Peyer's patch (tissue), 4 donors: Measurements from ENCODE around the gene TGM5. TPM values are rescaled to one million over a fixed set of nuclear protein-coding genes. Genes with fewer than 3 reads are reported as not detected.
A peak's percentile ranks its signal among the peaks of the same experiment; 100 is the strongest.

Source experiments
- DNase-seq, 3 donors: peaks; one replicate each; pipeline ENCODE4 v3.0.0-alpha.2; 2017 to 2019
- H3K27ac ChIP-seq, 4 donors: fragments of 200-600 bp; sonication (generic); one replicate each; pipeline ENCODE4 v1.5.1; 2016 to 2019
- H3K27me3 ChIP-seq, 2 donors: fragments of 200-600 bp; sonication (generic); one replicate each; pipeline ENCODE4 v1.5.1; 2019
- H3K36me3 ChIP-seq, 3 donors: fragments of 200-600 bp; sonication (generic); one replicate each; pipeline ENCODE4 v1.5.1; 2016 to 2019
- H3K4me1 ChIP-seq, 4 donors: fragments of 200-600 bp; sonication (generic); one replicate each; pipeline ENCODE4 v1.5.1; 2016 to 2019
- H3K4me3 ChIP-seq, 4 donors: fragments of 200-600 bp; sonication (generic); 1 replicate in 3 of 4; 2 replicates in 1 of 4; pipeline ENCODE4 v1.5.1; 2016 to 2019; ENCODE audit warnings: mild to moderate bottlenecking in 1 of 4
- H3K9me3 ChIP-seq, 4 donors: fragments of 200-600 bp; sonication (generic); one replicate each; pipeline ENCODE4 v1.5.1; 2016 to 2019; ENCODE audit warnings: mild to moderate bottlenecking in 1 of 4
- CTCF ChIP-seq, 6 experiments: fragments of 450-650 bp in 4 of 6; fragments of 200-600 bp in 2 of 6; sonication (generic) in 1 of 6; IDR thresholded peaks; one replicate each; pipeline ENCODE4 v1.5.1; 2017 to 2019; ENCODE audit warnings: antibody characterized with exemption in 6 of 6, mild to moderate bottlenecking in 3 of 6, moderate library complexity in 1 of 6
- POLR2A ChIP-seq, 2 donors: fragments of 450-650 bp; IDR thresholded peaks; one replicate each; pipeline ENCODE4 v1.5.1; 2017; ENCODE audit warnings: antibody characterized with exemption in 2 of 2, mild to moderate bottlenecking in 2 of 2, moderate library complexity in 2 of 2
- total RNA-seq, 4 donors: library from RNA; depleted of rRNA; stranded (reverse); fragments of >200 nt; gene quantifications; one replicate each; pipeline ENCODE4 v1.1.0, GENCODE V29; 2016

TGM5 gene
- total RNA-seq, 4 donors from 2014 or later, result not detected

DNA sequence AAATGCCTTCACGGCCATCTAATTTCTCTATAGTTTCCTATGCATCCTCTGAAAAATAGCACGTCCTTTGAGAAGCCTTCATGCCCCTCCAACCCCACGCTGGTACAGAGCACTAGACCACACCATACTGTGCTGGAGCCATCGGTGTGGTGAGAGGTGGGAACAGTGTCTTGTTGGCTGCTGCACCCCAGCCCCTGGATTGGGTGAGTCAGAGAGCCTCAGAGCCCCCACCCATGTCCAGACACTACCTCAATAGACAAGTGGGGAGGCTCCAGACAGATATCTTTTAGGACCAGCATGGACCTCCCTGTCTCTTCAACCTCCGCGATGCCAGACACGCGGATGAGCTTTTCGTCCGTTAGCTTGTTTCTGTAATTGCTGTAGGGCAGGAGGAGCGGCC lies 12.1 kb upstream of the TGM5 start:
- H3K27ac ChIP-seq, result no peak overlapping the region
- no peak overlapping the region for H3K4me3 ChIP-seq
- no peak for DNase-seq
- H3K27me3 ChIP-seq, result no peaks in the 10 kb centered on the region
- H3K4me1 ChIP-seq, result no peaks in the 10 kb centered on the region
- H3K36me3 ChIP-seq, result no peaks in the 10 kb centered on the region
- TF ChIP-seq POLR2A (IDR thresholded peaks at IDR 0.05) (no peak), CTCF (IDR thresholded peaks at IDR 0.05) (no peak)
- no peaks in the 10 kb centered on the region for H3K9me3 ChIP-seq

DNA sequence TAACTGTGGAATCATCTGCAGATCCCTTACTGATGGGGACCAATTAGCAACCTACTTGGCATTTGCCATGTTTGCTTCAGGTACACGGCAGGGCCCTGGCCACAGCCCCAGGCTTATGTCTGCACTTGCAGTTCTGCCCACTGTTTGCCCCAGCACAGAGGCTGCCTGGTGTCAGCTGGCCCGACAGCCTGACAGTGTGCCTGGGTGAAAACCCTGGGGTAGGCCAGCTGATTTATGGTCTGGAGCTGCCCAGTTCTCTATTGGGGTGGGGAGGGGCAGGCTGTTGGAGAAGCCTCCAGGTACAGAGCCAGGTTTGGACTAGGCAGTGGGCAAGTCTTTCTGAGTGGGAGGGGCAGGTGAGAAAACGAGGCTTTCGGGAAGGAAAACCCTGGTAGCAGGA lies 11.2 kb upstream of the TGM5 start:
- no peaks in the 10 kb centered on the region for H3K36me3 ChIP-seq
- H3K4me1 ChIP-seq, result no peaks in the 10 kb centered on the region

DNA sequence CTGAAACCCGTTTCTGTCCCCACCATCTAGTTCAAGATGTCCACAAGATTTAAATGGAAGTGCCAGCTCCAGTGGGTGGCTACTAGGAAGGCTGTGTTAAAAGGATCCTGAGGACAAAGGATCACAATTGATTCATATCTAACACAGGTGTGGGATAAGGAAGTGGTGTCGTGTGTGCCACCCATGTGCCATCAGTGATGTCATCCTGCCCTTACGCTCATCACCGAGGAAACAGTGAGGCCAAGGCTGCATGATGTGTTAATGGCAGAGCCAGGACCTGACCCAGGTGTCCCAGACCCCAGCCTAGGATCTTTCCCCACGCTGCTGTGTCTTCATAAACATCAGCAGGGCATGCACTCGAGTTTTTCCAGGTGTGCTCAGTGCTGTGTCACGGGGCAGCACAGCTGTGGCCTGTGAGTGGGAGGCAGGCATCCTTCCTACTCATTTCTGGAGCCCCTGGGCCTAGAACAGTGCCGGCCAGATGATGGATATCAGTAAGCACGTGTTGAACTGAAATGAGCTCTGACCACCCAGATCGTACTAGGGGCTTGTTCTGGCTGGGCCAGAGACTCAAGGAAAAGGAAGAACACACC lies 10.6 kb upstream of the TGM5 start:
- TF ChIP-seq CTCF (IDR thresholded peaks at IDR 0.05) (no peak), POLR2A (IDR thresholded peaks at IDR 0.05) (no peak)
- Histone ChIP-seq H3K9me3 (no peaks in the 10 kb centered on the region), H3K27me3 (no peaks in the 10 kb centered on the region), H3K4me3 (no peak overlapping the region), H3K27ac (no peak overlapping the region), H3K36me3 (no peaks in the 10 kb centered on the region), H3K4me1 (no peaks in the 10 kb centered on the region)
- peak in 1 of 3 donors; percentile 33 for DNase-seq

More for the DNA sequence above, 11.2 kb upstream of the TGM5 start:
- no peak for TF ChIP-seq CTCF (IDR thresholded peaks at IDR 0.05)
- no peak for TF ChIP-seq POLR2A (IDR thresholded peaks at IDR 0.05)
- Histone ChIP-seq H3K4me3 (no peak overlapping the region), H3K27me3 (no peaks in the 10 kb centered on the region), H3K27ac (no peak overlapping the region), H3K9me3 (no peaks in the 10 kb centered on the region)
- no peak for DNase-seq

DNA sequence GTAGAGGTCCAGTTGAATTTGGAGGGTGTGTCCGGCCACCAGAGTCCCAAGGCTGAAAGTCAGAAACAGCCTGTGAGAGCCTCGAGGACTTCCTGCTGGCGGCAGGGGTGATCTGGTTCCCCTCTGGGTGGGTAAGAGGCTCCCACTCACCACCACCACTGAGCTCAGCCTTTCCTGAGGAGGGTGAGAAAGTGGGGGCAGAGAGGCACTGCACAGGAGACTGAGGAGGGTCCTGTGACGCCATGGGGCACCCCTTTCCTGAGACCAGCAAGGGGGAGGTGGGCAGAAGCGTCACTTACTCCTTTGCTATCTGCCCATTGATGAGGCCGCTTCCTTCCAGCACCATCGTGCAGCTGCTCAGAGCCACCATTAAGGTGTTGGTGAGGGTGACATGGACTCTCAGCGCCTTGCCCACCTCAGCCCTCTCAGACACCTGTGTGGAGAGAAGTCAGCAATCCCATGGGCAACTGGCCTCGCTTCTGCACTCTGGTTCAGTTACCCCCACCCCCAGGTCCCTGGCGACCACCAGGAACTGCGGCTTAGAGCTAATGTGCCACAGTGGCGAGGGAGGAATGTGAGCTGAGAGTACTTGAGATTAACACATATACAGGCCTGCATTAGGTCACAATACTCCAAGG lies 10.0 kb upstream of the TGM5 start:
- peak in 1 of 3 donors; percentile 1 for DNase-seq
- Histone ChIP-seq H3K36me3 (no peaks in the 10 kb centered on the region), H3K9me3 (no peaks in the 10 kb centered on the region), H3K27me3 (no peaks in the 10 kb centered on the region), H3K4me1 (no peaks in the 10 kb centered on the region), H3K4me3 (no peak overlapping the region), H3K27ac (no peak overlapping the region)
- TF ChIP-seq POLR2A (IDR thresholded peaks at IDR 0.05), result no peak
- TF ChIP-seq CTCF (IDR thresholded peaks at IDR 0.05), result no peak

DNA sequence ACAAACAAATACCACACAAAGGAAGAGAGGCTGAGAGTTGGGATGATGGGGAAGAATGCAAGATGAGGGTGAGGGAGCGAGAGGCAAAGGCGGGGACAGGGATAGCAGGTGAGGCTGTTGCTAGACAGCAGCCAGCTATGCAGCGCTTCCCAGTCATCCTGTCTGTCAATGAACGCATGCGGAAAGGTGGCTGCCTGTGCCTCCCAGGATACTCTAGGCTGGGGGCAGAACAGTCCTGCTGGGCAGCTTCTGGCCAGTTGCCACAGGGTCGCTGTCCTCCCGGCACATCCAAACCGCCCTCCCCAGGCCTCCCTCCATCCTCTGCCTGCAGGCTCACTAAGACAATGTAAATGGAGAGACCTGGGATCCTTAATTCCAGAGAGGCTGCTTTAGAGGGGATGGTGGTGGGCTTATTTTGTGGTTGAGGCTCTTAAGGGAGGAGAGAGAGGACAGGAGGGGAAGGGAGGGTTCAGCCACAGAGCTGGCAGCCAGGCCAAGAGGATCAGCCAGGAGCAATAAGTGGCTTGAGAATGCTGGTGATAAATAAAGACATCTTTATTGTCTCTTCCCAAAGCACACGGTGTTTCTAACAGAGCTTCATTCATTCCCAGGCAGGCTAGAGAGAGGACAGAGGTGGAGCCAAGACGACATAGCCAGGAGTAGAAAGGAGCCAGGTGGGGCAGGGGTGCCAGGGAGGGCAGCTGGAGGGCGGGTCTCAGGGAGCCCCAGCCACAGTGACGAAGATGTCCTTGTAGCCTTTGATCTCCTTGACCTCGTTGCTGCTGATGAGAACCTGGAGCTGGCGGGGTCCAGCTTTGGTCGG lies 9.2 kb upstream of the TGM5 start:
- no peak overlapping the region for H3K27ac ChIP-seq
- no peaks in the 10 kb centered on the region for H3K9me3 ChIP-seq
- TF ChIP-seq POLR2A (IDR thresholded peaks at IDR 0.05) (no peak), CTCF (IDR thresholded peaks at IDR 0.05) (no peak)
- peak in 1 of 3 donors; percentile 8 for DNase-seq
- no peak overlapping the region for H3K4me3 ChIP-seq
- H3K4me1 ChIP-seq, result no peaks in the 10 kb centered on the region
- no peaks in the 10 kb centered on the region for H3K36me3 ChIP-seq
- H3K27me3 ChIP-seq, result no peaks in the 10 kb centered on the region
